ENCODE results near the gene MTRF1.

- TF ChIP-seq CTCF (IDR thresholded peaks at IDR 0.05) = no peak
- no peak for TF ChIP-seq EZH2 (IDR thresholded peaks at IDR 0.05)
These were observed 21.3 kb upstream of the MTRF1 start for GRCh38 chr13:41284512-41285288.

Measured in neural progenitor cell (in vitro differentiated cells).